HG03378 (cell line): ENCODE data around the gene ZNF512.
"Not testable (repeated sequence)": the region's sequence is repeated elsewhere in the genome, so short reads cannot be mapped to it uniquely, and the experiment has no call there.

Source experiments
- ATAC-seq: cut with Tn5 transposase; IDR thresholded peaks from one replicate; pipeline ENCODE4 v1.9.1; 2021; ENCODE audit warnings: mild to moderate bottlenecking, moderate library complexity; ENCODE audit not compliant: unreplicated experiment

ZNF512 gene

GRCh38 chr2:27582129-27582694, 630 bp upstream of the ZNF512 start:
- ATAC-seq: no peak

DNA sequence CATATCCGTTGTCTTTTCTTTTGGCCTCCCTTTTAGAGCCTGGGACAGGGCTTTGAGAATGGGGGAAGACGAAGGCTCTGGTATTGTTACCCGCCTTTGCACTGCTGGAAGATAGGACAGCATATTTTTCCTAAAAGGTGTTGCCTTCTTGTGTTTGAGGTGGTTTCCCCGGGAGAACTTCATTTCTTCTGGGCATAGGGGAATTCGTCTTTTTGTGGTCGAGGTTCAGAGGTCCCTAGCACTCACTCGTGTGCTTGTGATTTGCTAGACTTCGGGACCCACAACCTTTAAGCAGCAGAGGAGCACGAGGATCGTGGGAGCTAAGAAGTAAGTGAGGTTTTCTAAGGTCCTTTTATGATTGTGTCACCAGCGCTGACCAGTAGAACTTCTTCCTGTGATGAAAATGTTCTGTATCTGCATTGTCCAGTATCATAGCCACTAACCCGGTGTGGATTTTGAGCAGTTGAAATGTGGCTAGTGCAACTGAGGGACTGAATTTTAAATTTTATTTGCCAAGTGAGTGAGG, 611 bp downstream of the ZNF512 start:
- no peak for ATAC-seq

DNA sequence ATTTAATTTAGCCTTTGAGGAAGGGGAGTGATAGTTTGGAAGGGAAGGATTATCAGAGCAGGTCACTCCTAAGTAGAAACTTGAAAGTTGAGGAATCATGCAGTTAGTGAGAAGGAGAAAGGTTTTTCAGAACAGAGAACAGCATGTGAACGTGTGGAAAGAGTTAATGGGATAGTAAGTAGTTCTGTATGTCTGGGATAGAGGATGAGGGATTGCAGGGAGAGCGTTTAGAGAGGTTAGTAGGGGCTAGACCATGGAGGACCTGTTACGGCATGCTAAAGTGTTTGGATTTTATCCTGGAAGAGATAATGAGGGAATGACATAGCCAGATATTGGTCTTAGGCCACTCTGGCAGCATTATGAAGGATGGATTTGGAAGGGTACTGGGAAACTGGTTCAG, 1.8 kb downstream of the ZNF512 start:
- ATAC-seq: no peak

- ATAC-seq: no peak
Measured at GRCh38 chr2:27587025-27587424, 4.2 kb downstream of the ZNF512 start.

GRCh38 chr2:27588308-27588707, 5.5 kb downstream of the ZNF512 start:
- no peak for ATAC-seq

- ATAC-seq: no peak
Measured at GRCh38 chr2:27591745-27592144, 8.9 kb downstream of the ZNF512 start.

DNA sequence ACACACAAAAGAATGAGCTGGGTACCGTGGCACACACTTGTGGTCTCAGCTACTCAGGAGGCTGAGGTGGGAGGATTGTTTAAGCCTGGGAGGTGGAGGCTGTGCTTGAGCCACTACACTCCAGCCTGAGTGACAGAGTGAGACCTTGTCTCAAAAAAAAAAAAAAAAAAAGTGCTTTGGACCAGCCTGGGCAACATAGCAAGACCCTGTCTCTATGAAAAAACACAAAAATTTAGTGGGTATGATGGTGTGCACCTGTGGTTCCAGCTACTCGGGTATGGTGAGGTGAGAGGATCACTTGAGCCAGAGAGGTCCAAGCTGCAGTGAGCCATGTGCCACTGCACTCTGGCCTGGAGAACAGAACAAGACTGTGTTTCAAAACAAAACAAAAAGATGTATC, 10.4 kb downstream of the ZNF512 start:
- ATAC-seq: no peak

- ATAC-seq: not testable (repeated sequence)
Measured at GRCh38 chr2:27594020-27594703, 11.3 kb downstream of the ZNF512 start.

DNA sequence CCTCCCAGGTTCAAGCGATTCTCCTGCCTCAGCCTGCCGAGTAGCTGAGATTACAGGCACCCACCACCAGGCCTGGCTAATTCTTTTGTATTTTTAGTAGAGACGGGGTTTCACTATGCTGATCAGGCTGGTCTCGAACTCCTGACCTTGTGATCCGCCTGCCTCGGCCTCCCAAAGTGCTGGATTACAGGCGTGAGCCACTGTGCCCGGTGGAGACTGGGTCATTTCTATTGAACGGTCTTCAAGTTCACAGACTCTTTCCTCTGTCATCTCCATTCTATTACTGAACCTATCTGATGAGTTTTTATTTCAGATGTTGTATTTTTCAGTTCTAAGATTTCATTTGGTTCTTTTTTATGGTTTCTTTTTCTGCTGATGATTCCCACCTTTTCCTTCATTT, 12.6 kb downstream of the ZNF512 start:
- ATAC-seq: not testable (repeated sequence)

- no peak for ATAC-seq
Measured at GRCh38 chr2:27596627-27597026, 13.8 kb downstream of the ZNF512 start.

DNA sequence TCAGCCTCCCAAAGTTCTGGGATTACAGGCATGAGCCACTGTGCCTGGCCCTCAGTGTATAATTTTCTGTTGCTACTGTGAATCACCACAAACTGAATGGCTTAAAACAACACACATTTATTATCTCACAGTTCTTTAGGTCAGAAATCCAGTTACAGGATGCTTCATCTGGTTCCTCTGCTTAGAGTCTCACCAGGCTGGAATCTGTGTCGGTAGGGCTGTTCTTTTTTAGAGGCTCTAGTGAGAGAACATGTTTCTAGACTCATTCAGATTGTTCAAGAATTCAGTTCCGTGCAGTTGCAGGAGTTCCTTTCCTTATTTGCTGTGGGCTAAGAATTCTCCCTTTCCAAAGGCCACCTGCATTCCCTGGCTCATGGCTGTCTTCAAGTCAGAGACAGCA, 23.8 kb downstream of the ZNF512 start:
- ATAC-seq: no peak

GRCh38 chr2:27613985-27614384, 31.1 kb downstream of the ZNF512 start:
- no peak for ATAC-seq

DNA sequence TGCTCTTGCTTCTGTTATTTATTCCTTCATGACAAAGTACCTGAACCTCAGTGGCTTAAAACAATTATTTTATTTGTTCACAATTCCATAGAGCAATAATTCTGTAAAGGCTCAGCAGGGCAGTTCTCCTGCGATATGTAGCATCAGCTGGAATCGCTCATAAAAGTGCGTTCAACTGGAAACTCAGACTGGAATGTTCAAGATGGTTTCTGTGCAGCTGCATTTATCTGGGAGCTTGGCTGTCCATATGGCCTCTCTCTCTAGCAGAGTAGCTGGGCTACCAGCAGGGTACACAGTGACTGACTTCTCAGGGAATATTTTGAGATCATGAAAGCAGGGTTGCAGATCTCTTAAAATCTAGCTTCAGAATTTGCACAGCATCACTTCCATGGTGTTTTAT, 32.5 kb downstream of the ZNF512 start:
- no peak for ATAC-seq

DNA sequence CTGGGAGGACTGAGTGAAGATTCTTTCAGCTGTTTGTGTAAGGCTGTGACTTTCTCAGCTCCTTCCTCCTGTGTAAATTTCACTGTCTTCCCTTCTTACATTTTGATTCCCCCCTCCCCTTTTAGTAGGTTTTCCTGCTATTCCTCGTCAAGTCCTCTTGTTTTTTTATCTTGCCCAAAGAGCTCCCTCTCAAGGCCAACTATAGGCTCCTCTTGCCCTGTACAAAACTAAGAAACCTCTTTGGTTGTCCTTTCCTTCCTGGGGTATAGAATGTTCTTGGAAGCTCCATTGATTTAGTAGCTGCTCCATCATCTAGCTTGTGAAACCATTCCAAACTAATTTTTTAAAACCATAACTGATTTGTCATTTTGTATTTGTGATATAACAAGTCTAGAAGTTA, 38.7 kb downstream of the ZNF512 start:
- no peak for ATAC-seq

DNA sequence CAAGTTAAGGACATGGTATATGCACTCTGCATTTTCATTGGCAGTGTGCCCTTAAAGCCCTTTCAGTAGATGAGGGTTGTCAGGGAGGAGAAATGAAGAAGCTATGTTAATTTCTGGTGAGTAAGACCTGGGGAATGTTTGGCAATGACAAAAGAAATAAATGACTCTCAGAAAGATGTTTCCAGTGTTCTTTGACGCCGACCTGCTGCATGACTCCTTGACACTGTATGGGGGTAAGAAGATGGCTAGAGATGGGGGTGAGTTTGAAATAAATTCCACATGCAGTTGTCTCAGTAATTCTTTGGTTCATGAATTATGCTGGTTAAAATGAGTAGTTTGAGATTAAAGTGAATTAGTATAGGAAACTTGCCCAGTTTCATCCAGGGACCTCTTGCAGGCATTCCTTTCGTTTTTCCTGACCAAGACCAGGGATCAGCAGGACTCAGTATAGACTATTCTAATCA, 40.1 kb downstream of the ZNF512 start:
- no peak for ATAC-seq

DNA sequence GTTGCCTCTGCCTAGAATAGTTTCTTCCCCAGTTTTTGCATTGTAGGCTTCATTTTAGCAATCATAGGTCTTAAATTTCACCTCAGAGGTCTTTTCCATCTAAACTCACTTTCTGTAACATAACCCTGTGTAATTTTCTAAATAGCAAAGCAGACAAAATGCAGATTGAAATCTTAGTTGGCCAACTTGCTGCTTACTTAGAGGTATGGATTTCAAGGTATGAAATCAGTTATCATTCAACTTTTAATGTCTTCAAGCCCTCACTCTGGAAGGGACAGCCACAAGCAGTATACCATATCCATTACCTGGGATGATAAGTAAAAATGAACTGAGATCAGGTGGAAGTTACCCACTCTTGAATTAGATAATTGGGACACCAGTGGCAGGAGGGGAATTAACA, 42.1 kb downstream of the ZNF512 start:
- ATAC-seq: no peak

- ATAC-seq: not testable (repeated sequence)
Measured at GRCh38 chr2:27626323-27626722, 43.5 kb downstream of the ZNF512 start.

DNA sequence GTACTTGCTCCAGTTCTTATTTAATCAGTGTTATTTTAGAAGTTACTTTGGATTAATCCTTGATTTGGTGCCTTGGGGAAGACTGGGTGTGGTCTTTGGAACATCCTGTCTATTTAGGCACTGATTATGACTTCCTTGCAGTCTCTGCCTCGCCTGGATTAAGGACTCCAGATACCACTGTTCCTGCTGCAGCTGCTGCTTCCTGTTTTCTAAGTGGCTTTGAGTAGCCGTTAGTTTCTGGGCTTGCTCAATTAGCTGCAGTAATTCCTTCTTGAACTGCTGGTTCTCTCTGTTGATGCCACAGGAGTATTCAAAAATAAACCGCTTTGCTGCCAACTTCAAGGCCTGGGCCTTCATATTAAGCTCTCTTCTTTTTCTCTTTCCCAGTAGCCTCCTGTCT, 44.1 kb downstream of the ZNF512 start:
- not testable (repeated sequence) for ATAC-seq

DNA sequence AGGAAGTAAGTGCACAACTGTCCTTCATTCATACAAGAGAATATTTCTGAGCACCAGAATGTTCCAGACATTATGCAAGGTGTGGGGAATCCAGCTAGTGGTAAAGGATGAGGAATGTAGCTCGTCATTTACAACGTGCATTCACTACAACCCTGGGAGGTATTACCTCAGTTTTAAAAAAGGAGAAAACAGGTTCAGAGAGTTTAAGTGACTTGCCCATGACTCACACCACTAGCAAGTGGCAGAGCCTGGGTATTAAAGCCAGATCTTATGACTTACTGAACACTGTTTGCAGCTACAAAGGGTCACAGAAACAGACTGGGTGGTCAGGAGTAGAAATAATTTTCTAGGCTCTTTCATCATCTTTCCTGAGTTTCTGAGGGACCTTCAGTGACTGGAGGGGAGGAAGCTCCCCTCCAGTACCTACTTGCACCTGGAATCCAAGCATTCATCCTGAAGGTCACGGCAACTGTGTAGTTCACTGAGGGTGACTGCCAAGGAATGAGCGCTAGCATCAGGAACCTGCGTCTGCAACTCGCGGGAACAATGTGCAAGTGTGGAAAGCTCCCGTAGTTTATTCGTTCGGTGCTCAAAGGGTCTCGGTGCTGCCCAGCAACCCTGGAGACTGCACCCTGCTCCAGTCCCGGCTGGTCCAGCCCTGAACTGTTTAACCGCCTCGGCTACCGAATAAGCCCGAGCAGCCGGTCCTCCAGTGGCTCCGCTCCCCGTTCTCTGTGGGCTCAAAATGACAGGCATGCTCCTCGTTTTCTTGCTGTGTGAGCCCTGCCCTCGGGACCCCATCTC, 45.3 kb downstream of the ZNF512 start:
- ATAC-seq: peak; percentile 20

DNA sequence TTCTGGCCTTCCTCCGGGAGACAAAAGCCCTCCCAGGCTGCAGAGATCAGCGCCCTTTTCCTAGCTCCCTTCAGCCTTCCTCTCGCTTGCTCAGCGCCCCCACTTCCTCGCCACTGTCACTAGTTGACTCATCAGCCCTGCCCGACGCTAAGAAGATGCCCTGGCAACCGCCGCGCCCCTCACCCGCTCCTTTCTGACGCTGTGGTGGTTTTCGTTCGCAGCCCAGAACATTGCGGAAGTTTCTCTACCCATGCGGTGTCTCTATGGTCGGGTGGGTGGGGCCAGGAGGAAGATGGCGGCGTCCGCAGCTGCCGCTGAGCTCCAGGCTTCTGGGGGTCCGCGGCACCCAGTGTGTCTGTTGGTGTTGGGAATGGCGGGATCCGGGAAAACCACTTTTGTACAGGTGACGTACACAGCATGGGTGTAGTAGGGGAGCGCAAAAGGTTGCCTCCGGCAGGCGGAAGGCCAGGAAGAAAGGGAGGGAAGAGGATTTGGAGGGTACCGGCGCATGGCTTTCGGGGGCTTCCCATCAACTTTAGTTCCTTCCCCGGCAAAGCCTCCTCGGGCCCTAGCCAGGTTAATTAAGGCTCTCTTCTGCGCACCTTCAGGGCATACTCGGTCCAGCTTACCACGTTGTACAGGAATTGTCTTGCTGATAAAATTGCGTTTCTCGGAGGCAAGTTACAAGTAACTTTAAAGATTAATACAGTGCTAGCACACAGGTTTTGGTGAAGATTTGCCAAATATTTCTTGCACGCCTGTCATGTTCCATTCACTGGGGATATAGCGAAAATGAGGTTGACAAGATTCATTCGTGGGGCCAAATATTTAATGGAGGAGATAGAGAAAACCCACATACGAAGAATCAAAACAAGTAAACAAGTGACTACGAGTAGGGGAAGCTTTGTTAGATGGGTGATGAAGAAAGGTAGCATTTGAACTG, 46.2 kb downstream of the ZNF512 start, which contains the start of the genes CCDC121 and GPN1:
Gene CCDC121, minus strand, starts transcription at position 246 of the 943 bp plus-strand sequence. CDS start 1,213 bp downstream, outside the sequence.
Gene GPN1, plus strand, starts transcription at position 284 of the 943 bp plus-strand sequence. Its CDS starts 9 bp downstream, at position 293.
- peak; percentile 88 for ATAC-seq
